NCI-H146 (cell line): Measurements from ENCODE around the gene TBL3.

Experiments
- DNase-seq: peaks from one replicate; lab custom pipeline; 2025; lab: John Stamatoyannopoulos, UW

The TBL3 gene

DNA sequence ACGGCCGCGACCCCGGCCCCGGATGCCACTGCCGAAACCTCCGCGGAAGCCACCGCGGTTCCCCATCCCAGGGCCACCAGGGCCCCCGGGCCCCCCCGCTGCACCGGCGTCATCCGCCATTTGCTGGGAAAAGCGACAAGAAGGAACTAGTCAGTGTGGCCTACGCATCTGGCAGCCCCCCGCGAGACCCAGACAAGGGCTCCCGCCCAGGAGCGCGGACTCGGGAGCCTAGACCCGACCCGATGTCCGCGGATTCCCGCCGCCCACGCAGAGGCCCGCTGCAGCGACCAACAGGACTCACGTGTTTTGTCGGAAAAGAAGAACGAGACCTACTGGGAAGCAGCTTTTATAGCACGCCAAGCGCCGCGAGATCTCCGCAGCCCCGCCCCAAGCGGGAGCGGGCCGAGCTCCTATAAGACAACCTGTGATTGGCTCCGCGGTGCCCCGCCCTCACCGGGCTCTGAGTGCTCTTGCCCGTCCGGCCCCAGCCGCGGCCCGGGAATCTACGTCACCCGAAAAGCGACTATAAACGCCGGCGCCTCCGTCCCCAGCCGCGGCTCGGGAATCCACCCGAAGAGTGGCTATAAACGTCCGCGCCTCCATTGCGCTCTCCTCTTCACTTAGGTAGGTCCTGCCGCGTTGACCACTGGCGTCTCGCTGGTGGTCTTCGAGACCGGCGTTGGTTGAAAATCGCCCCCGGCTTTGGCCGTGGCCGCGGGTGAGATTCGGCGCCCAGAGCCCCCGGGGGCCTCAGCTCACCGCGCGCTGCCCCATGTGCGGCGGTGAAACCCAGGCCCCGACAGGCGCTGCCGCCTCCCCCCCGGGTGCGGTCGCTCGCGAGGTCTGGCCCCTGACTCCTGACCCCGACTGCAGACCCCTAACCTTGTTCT lies 7.1 kb upstream of the TBL3 start, which contains the start of gene RPS2:
TSS of gene RPS2 (minus strand) at position 321 of the 890 bp plus-strand sequence. CDS start at position 120, 201 bp downstream.
- peak; percentile 100 for DNase-seq

DNA sequence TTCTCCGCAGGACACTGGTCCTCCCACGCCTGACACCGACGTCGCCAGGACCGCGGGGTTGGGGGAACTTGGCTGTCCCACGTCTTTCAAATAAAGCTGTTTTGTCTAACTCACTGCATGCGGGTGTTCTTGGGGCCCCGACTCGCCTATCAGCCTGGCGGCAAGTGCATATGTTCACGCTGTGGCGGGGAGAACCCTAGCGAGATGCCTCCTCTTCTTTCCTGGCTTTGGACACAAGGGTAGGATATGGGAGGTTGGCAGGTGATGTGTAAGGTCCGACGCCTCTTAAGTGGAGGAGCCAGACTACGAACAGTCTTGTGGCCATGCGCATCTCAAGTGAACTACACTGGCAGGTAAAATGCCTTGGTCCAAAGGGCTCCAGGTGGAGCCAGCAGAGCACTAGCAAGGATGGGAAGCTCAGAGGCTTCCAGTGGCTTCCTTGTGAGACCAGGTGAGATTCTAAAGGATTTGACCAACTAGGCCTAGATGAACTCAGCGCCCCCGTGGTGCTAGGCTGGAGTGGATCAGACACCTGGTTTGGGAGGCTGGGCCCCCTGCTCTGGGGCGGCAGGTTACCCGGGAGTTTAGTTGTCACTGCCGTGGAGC lies 6.4 kb upstream of the TBL3 start:
- DNase-seq = peak; percentile 42

DNA sequence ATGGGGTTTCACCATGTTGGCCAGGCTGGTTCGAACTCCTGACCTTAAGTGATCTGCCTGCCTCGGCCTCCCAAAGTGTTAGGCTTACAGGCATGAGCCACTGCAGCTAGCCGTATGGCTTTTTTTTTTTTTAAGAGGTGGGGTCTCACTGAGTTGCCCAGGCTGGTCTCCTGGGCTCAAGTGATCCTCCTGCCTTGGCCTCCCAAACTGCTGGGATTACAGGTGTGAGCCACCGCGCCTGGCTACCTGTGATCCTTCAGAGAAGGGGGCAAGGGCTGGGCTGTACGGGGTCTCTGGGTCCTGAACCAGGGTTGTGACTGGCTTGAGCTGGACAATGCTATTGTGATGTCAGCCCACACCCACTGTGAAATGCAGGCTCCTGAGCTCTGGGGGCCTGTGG lies 5.4 kb upstream of the TBL3 start, which contains the start of gene RNF151:
TSS of gene RNF151 (plus strand) at position 397 of the 400 bp plus-strand sequence. CDS start 26 bp downstream, outside the sequence.
- no peak for DNase-seq

DNA sequence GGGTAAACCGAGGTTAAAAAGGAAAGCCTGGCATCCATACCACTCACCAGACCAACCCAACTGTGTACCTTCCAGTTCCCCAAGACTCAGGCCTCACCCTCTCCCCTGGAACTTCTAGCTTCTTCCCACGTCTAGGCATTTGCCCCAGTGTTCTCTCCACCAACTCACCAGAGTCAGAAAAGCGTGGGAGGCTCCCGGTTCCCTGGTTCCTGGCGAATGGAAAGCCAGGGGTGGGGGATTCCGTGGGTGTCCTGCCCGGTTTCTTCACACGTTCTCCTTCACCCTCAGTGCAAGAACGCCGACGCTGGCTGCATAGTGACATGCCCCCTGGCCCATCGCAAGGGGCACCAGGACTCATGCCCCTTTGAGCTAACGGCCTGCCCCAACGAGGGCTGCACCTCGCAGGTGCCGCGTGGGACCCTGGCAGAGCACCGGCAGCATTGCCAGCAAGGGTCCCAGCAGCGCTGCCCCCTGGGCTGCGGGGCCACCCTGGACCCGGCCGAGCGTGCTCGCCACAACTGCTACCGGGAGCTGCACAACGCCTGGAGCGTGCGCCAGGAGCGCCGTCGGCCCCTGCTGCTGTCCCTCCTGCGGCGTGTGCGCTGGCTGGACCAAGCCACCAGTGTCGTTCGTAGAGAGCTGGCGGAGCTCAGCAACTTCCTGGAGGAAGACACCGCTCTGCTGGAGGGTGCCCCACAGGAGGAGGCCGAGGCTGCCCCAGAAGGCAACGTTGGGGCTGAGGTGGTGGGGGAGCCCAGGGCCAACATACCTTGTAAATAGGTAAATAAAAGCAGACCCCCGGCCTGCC lies 3.5 kb upstream of the TBL3 start:
- no peak for DNase-seq

GRCh38 chr16:1972490-1972877 lies 631 bp downstream of the TBL3 start:
- DNase-seq = peak; percentile 40

GRCh38 chr16:1973461-1974156 lies 1.8 kb downstream of the TBL3 start:
- DNase-seq = no peak

- no peak for DNase-seq
Measured at GRCh38 chr16:1974157-1975070, 2.6 kb downstream of the TBL3 start.

DNA sequence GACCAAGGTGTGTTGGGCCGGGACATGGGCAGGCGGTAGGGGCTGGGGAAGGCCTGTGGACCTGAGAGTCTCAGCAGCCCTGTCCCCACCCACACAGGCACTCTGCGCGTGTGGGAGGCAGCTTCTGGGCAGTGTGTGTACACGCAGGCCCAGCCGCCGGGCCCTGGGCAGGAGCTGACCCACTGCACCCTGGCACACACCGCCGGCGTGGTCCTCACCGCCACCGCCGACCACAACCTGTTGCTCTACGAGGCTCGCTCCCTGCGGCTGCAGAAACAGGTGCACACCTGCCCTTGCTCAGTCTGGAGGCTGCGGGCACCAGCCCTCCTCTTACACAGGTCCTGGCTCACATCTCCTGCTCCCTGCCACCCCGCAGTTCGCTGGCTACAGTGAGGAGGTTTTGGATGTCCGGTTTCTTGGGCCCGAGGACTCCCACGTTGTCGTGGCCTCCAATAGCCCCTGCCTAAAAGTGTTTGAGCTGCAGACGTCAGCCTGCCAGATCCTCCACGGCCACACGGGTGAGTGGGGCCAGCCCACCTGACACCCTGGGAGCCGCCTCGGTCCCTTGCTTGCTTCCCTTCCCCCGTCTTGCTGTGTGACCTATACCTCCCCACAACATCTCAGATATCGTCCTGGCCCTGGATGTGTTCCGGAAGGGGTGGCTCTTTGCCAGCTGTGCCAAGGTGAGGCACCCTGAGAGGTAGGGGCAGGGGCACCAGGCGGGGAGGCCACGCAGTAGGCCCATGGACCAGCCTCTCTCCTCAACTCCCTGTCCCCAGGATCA lies 3.8 kb downstream of the TBL3 start:
- no peak for DNase-seq

- no peak for DNase-seq
Measured at GRCh38 chr16:1976216-1976520, 4.3 kb downstream of the TBL3 start.

DNA sequence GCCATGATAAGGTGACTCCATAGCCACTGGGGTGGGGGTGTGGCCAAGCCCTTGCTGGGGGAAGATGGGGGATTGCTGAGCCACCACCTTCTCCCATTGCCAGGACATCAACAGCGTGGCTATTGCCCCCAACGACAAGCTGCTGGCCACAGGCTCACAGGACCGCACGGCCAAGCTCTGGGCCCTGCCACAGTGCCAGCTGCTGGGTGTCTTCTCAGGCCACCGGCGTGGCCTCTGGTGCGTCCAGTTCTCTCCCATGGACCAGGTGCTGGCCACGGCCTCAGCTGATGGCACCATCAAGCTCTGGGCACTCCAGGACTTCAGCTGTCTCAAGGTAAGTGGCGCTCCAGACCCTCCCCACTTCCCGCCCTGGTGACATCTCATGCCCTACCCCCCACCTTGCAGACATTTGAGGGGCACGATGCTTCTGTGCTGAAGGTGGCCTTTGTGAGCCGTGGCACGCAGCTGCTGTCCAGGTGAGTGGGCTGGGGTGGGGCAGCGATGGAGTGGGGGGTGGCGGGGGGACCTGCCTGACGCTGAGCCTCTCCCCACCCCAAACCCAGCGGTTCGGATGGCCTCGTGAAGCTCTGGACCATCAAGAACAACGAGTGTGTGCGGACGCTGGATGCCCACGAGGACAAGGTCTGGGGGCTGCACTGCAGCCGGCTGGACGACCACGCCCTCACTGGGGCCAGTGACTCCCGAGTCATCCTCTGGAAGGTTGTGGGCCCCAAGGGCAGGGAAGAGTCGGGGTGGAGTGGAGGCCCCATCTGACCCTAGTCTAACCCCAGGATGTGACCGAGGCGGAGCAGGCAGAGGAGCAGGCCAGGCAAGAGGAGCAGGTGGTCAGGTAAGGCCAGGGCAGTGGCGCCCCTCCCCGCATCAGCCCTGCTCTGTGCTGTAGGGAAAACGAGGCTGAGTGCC lies 5.4 kb downstream of the TBL3 start:
- DNase-seq = no peak

- no peak for DNase-seq
Measured at GRCh38 chr16:1977875-1978268, 6.0 kb downstream of the TBL3 start.

GRCh38 chr16:1978476-1979120 lies 6.7 kb downstream of the TBL3 start:
- no peak for DNase-seq

DNA sequence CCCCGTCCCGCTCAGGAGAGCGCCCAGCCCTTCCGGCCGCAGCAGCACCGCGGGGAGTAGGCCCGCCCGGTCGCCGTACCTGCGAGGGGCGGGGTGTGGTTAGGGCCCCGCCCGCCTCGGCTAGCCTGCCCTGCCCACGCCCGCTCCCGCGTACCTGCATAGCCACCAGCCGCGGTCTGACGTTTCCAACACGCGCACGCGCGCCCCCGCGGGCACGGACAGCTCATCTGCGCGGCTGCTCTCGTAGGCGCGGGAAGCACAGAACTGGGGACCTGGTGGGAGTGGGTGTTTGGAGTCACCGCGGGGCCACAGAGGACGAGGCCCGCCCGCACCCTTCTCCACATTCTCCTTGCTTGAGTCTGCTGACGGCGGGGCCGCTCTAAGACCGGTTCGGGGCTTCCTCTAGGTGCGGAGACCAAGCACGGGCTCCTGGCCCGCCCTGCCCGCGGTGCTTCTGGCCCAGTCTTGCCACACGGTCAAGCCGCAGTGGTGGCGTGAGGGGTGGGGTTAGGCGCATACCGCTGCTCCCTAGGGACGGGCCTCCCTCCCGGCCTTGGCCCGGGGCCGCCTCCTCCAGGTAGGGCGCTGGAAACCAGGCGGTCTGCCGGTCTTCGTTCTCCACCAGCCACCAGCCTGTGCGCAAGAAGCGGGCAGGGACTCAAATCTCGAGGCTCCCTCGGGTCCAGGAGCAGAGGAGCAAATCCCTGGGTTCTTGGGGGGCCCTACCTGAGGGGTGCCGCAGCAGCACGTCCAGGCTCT lies 7.6 kb downstream of the TBL3 start:
- DNase-seq = peak; percentile 86

DNA sequence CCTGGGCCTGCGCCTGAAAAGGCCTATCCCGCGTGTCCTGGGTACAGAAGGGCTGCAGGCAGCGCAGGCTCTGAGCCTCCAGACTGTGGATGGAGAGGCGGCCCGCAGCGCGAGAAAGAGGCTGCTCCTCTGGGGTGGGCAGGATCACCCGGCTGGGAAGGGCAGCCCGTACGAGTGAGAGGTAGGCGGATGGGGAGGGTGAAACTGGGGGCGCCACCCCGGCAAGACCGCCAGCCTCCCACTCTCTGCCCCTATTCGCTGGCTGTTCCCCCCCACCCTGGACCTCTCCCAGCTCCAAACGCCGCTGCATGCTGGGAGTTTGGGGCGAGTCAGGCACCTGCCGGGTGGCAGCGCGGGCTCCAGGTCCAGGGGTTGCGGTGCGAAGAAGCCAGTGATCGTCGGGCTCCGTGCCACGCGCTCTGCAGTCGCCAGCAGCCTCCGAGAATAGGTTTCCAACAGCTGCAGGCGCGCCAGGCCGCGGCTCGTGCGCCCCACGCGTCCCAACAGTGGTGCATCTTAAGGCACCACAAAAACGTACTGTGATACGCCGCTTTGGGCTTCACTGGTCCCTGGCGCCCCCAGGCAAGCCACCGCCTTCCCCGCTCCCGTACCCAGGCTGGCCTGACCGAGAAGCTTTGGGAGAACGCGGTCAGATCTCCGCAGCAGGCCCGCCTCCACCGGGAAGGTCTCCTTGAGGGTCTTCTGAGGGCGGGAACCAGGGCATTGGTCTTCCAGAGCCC lies 8.3 kb downstream of the TBL3 start:
- DNase-seq = peak; percentile 66

- DNase-seq = no peak
Measured at GRCh38 chr16:1980770-1981087, 8.9 kb downstream of the TBL3 start.

GRCh38 chr16:1981398-1981836 lies 9.6 kb downstream of the TBL3 start, which contains the start of gene NOXO1:
TSS of gene NOXO1 (minus strand) at chr16:1981469. CDS start at chr16:1981179, 290 bp downstream.
- peak; percentile 36 for DNase-seq

- peak; percentile 49 for DNase-seq
Measured at GRCh38 chr16:1982013-1982433, 10.2 kb downstream of the TBL3 start.
